Measurements from ENCODE around the gene INAFM2.

INAFM2 gene

GRCh38 chr15:40344631-40345120 lies 21.2 kb downstream of the INAFM2 start:
- peak; percentile 60 for DNase-seq (ENCODE audit: low read depth)

- DNase-seq (ENCODE audit: low read depth): no peak
Measured at GRCh38 chr15:40345225-40345866, 21.9 kb downstream of the INAFM2 start.

GRCh38 chr15:40345867-40346578 lies 22.5 kb downstream of the INAFM2 start:
- no peak for DNase-seq (ENCODE audit: low read depth)

GRCh38 chr15:40346579-40347558 lies 23.4 kb downstream of the INAFM2 start:
- DNase-seq (ENCODE audit: low read depth): no peak

GRCh38 chr15:40347559-40348473 lies 24.3 kb downstream of the INAFM2 start:
- no peak for DNase-seq (ENCODE audit: low read depth)

GRCh38 chr15:40348474-40348870 lies 25.0 kb downstream of the INAFM2 start:
- no peak for DNase-seq (ENCODE audit: low read depth)

- DNase-seq (ENCODE audit: low read depth): no peak
Measured at GRCh38 chr15:40349163-40349562, 25.7 kb downstream of the INAFM2 start.

- DNase-seq (ENCODE audit: low read depth): no peak
Measured at GRCh38 chr15:40352281-40352901, 28.9 kb downstream of the INAFM2 start.

GRCh38 chr15:40353697-40354096 lies 30.2 kb downstream of the INAFM2 start:
- DNase-seq (ENCODE audit: low read depth): no peak

GRCh38 chr15:40354408-40355171 lies 31.1 kb downstream of the INAFM2 start:
- no peak for DNase-seq (ENCODE audit: low read depth)

- DNase-seq (ENCODE audit: low read depth): no peak
Measured at GRCh38 chr15:40355976-40356585, 32.6 kb downstream of the INAFM2 start.

- DNase-seq (ENCODE audit: low read depth): no peak
Measured at GRCh38 chr15:40357246-40357645, 33.8 kb downstream of the INAFM2 start.

GRCh38 chr15:40357723-40358470 lies 34.4 kb downstream of the INAFM2 start, which contains the start of gene DISP2:
Gene DISP2 (plus strand): TSS chr15:40358219. CDS start chr15:40358322, 103 bp downstream.
- DNase-seq (ENCODE audit: low read depth): peak; percentile 91

GRCh38 chr15:40358471-40359353 lies 35.2 kb downstream of the INAFM2 start:
- no peak for DNase-seq (ENCODE audit: low read depth)

- no peak for DNase-seq (ENCODE audit: low read depth)
Measured at GRCh38 chr15:40360015-40360414, 36.5 kb downstream of the INAFM2 start.

- no peak for DNase-seq (ENCODE audit: low read depth)
Measured at GRCh38 chr15:40361640-40362039, 38.1 kb downstream of the INAFM2 start.

- no peak for DNase-seq (ENCODE audit: low read depth)
Measured at GRCh38 chr15:40363611-40364010, 40.1 kb downstream of the INAFM2 start.

- DNase-seq (ENCODE audit: low read depth): no peak
Measured at GRCh38 chr15:40364251-40364650, 40.8 kb downstream of the INAFM2 start.

Measured in activated T-cell treated with anti-CD3 and anti-CD28 coated beads for 48 hours (primary cell).